GM12892 (cell line): ENCODE measurements around the gene SLC52A1.

Experiments
- POLR2A ChIP-seq: IDR thresholded peaks from 2 replicates; pipeline ENCODE4 v1.6.1; 2011; ENCODE audit warnings: low read depth, low read length, control low read depth
- POLR2AphosphoS5 ChIP-seq: IDR thresholded peaks from 2 replicates; pipeline ENCODE4 v1.6.1; 2011; ENCODE audit warnings: low read depth, low read length, control low read depth
- TAF1 ChIP-seq: IDR thresholded peaks from 2 replicates; pipeline ENCODE4 v1.6.1; 2011; ENCODE audit warnings: low read depth, mild to moderate bottlenecking, control low read depth, low read length, borderline replicate concordance

DNA sequence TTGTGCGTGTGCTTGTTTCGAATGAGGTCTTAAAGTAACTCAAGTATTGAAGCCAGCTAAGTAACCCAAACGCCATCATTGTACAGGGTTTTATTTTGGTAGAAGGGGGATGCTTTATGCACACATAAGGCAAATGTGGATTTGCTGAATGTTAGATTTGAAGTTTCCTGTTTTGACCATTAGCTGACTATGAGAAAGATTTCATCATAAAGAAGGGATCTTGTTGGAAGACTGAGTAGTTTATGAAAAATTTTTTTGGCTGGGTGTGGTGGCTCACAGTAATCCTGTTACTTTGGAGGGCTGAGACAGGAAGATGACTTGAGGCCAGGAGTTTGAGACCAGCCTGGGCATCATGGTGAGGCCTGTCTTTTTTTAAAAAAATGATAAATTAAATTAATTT is 33.0 kb upstream of the SLC52A1 start:
- TF ChIP-seq POLR2A (no peak), POLR2AphosphoS5 (no peak), TAF1 (no peak)
